GM10266 (cell line): ENCODE data around the gene MSI2.

Experiments used
- DNase-seq: peaks from one replicate; pipeline ENCODE4 v3.0.0; 2012; ENCODE audit errors: extremely low spot score
- TF ChIP-seq, protein P1 (sequence below): IDR thresholded peaks from 2 replicates; pipeline ENCODE4 v1.5.1; 2012; ENCODE audit warnings: mild to moderate bottlenecking, low read depth; ENCODE audit not compliant: control insufficient read depth, insufficient read depth; ENCODE audit errors: missing control alignments

Gene MSI2

DNA sequence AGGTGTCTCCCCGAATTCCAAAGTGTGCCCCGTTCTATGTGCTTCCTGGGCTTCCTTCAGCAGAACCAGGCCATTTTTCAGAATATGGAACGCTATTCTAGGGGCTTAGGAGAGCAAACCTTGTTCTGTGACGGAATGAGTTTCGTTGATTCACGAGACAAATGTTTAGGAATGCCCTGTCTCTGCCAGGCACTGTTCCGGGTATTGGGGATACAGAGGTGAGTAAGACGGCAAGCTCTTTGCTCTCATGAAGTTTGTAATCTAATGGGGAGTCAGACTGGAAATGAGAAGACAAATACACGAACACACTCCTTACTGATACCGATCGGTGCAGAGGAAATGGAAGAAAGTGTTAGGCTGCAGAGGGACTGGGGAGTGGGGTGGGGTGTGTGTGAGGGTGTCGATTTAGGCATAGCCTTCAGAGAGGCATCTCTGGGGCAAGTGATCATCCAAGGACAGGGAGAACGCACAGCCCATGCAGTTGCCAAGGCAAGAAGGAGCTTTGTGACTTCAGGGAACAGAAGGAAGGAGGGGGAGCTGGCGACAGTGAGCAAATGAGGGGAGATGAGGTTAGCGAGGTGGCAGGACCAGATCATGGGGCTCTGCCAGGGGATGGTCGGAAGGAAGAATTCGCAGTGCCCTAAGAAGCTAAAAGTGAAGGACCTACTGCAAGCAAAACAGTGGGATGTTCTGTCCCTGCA, 189.6 kb downstream of the MSI2 start:
- TF ChIP-seq, protein P1, sequence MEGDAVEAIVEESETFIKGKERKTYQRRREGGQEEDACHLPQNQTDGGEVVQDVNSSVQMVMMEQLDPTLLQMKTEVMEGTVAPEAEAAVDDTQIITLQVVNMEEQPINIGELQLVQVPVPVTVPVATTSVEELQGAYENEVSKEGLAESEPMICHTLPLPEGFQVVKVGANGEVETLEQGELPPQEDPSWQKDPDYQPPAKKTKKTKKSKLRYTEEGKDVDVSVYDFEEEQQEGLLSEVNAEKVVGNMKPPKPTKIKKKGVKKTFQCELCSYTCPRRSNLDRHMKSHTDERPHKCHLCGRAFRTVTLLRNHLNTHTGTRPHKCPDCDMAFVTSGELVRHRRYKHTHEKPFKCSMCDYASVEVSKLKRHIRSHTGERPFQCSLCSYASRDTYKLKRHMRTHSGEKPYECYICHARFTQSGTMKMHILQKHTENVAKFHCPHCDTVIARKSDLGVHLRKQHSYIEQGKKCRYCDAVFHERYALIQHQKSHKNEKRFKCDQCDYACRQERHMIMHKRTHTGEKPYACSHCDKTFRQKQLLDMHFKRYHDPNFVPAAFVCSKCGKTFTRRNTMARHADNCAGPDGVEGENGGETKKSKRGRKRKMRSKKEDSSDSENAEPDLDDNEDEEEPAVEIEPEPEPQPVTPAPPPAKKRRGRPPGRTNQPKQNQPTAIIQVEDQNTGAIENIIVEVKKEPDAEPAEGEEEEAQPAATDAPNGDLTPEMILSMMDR, result no peak
- DNase-seq, result no peak

DNA sequence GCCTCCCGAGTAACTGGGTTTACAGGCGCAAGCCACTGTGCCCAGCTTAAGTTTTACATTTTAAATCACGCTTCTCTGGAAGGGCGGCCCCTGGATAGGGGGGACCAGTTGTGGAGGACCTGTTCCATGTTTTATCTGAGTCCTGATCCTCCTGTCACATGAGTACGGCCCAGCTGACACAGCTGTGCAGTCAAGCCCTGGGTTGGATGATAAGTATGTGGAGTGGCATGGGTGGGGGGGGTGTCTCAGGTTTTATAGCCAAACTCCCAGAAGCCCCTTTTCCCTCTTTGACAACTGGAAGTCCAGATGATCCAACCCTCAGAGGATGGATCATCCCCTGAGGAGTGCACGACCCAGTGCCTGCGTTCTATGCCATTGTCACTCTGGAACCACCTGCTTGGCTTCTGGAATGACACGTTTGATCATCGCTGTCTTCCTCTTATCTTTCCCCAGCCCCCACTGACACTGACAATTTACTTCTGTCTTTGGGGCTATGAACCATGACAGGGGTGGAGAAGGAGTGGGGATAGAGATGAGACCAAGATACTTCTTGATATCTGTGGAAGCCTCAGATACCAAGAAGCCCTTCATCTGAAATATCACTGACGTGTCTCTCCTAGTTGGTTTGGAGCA, 191.2 kb downstream of the MSI2 start:
- TF ChIP-seq, protein P1, result no peak
- no peak for DNase-seq

DNA sequence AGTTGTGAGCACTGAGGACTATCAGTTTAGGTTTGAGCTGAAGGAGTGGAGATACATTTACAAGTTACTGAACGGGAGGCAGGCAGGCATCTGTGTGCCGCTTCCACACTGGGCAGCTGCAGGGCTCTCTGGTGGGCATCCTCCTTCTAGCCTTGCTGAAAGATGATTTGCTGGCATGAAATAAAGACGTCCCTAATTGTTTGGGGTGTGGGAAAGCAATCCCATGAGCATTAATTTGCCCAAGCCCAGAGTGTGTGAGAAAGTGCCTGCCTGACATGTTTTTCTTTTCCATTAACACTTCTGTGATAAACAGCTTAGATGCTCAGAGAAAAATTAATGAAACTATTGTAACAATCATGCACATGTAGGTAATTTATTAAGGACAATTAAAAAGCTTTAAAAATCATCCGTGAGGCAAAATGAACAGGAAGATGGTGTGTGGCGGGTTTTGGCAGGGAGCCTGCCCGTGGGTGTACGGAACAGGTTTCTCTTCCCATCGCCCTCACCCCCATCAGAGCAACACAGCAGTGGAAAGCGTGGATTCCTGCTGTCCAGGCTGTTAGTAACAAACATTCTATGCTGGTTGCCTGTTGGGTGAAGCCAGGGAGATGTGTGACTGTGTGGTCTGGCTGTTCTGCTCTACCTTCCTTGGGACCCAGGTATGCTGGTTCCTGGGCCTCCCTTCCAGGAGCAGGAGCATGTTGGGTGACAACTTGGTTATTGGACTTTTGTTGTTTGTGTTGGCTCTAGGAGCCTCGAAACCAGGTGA, 191.9 kb downstream of the MSI2 start:
- TF ChIP-seq, protein P1, result no peak
- no peak for DNase-seq

DNA sequence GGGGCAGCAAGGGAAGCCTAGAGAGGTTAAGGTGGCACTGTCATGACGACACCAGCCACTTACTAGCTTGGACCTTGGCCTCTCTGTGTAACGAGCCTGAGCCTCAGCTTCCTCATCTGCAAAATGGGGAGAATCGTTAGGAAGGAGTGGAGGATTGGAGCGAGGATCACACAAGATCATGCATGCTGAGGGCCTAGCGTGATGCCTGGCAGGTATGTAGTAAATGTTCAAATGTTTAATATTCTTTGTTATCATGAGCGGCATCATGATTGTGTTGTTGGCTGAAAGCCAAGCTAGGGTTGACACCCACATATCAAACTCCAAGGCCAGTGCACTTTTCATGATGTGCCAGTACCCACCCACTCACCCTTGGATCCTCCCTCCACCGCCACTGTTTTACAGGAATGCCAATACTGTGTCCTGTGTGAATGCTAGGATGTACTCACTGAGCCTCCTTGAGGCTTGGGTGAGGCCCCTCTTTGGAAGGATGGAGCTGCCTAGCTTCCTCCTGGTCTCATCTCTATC, 192.5 kb downstream of the MSI2 start:
- DNase-seq, result no peak
- TF ChIP-seq, protein P1, result no peak

DNA sequence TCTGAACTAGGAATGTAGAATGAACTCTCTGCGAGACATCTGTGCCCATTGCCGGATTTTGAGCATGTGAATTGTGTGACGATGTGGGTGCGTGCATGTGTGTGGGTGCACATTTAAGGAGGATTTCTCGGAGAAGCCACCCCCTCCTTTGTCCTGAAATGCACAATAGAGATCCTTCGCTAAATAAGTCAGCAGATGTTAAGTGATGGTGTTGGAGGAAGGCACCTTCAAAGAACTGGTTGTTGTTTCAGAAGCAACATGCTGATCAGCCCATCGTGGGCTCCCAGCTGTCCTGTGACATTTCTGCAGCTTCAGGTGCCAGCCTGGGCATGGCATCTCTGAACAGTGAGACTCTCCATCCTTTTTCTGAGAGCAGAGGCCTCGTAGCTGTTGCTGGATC, 194.9 kb downstream of the MSI2 start:
- no peak for DNase-seq
- TF ChIP-seq, protein P1, result no peak

DNA sequence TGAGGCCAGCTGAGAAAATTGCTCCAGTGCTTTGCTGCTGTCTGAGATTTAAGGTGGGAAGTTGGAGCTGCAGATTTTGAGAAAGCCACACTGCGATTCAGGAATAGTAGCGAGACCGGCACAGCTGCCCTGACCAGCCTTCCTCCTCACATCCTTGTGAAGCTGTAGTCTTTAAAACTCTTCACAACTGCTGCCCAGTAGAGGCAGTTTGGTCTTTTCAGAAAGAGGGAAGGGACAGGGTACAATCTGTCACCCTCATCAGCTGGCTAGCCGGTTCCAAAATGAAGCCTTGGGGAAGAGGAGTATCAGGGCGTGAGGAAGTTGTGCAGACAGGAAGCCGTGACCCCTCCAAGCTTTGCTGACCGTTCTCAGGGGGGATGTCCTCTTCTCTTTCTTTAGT, 195.3 kb downstream of the MSI2 start:
- TF ChIP-seq, protein P1, result no peak
- DNase-seq, result no peak
